CD14-positive monocyte (primary cell): ENCODE data around the gene ZSCAN5C. TPM values are rescaled to one million over a fixed set of nuclear protein-coding genes. Genes with fewer than 3 reads are reported as not detected.
"Not testable (repeated sequence)": the region's sequence is repeated elsewhere in the genome, so short reads cannot be mapped to it uniquely, and the experiment has no call there.

Experiments used
- DNase-seq, 3 donors: peaks; one replicate each; pipeline ENCODE4 v3.0.0-alpha.2; 2011 to 2022
- H2AFZ ChIP-seq: 2 replicates; pipeline ENCODE4 v1.6.0; 2012; ENCODE audit warnings: mild to moderate bottlenecking, low read depth, low read length, inconsistent platforms; ENCODE audit not compliant: insufficient read depth, poor library complexity, severe bottlenecking
- H3K27ac ChIP-seq, 2 donors: 1 replicate in 1 of 2; 2 replicates in 1 of 2; pipeline ENCODE4 v1.5.1; 2012 to 2013; ENCODE audit warnings: low read length in 2 of 2, control low read depth in 1 of 2, inconsistent platforms in 1 of 2, low read depth in 1 of 2, mild to moderate bottlenecking in 1 of 2
- H3K27me3 ChIP-seq, 2 donors: one replicate each; pipeline versions ENCODE4 v1.6.0 to v1.6.1; 2011 to 2013; ENCODE audit warnings: low read length in 2 of 2; ENCODE audit not compliant: control insufficient read depth in 2 of 2, insufficient read depth in 2 of 2
- H3K36me3 ChIP-seq, 2 donors: replicated peaks in 1 of 2; 1 replicate in 1 of 2; 2 replicates in 1 of 2; pipeline versions ENCODE4 v1.5.1 to v1.6.1; 2012 to 2013; ENCODE audit warnings: low read length in 2 of 2, control low read depth in 1 of 2, inconsistent platforms in 1 of 2, mild to moderate bottlenecking in 1 of 2; ENCODE audit not compliant: insufficient read depth in 2 of 2, control insufficient read depth in 1 of 2
- H3K4me1 ChIP-seq, 2 donors: 1 replicate in 1 of 2; 2 replicates in 1 of 2; pipeline versions ENCODE4 v1.5.1 to v1.6.1; 2012 to 2013; ENCODE audit warnings: low read length in 2 of 2, control low read depth in 1 of 2, inconsistent platforms in 1 of 2, mild to moderate bottlenecking in 1 of 2, moderate library complexity in 1 of 2; ENCODE audit not compliant: insufficient read depth in 2 of 2, control insufficient read depth in 1 of 2
- H3K4me2 ChIP-seq: replicated peaks from 2 replicates; pipeline ENCODE3; 2012; ENCODE audit warnings: low read length, moderate library complexity, mild to moderate bottlenecking; ENCODE audit not compliant: poor library complexity, severe bottlenecking; ENCODE audit errors: extremely low read depth
- H3K4me3 ChIP-seq, 3 experiments: fragments of 200-600 bp in 1 of 3; sonication (generic) in 1 of 3; replicated peaks in 1 of 3; 1 replicate in 2 of 3; 2 replicates in 1 of 3; pipeline ENCODE4 v1.5.1; 2011 to 2013; ENCODE audit warnings: low read length in 3 of 3, mild to moderate bottlenecking in 3 of 3, control low read depth in 2 of 3, low read depth in 2 of 3, inconsistent platforms in 1 of 3, moderate library complexity in 1 of 3
- H3K79me2 ChIP-seq: 2 replicates; pipeline ENCODE4 v1.6.0; 2012; ENCODE audit warnings: mild to moderate bottlenecking, control low read depth, inconsistent platforms, low read length, moderate library complexity; ENCODE audit not compliant: insufficient read depth
- H3K9ac ChIP-seq: 2 replicates; pipeline ENCODE4 v1.6.0; 2017; ENCODE audit warnings: low read length, mild to moderate bottlenecking; ENCODE audit not compliant: insufficient read depth, poor library complexity, severe bottlenecking
- H3K9me3 ChIP-seq, 2 donors: replicated peaks in 1 of 2; 1 replicate in 1 of 2; 2 replicates in 1 of 2; pipeline versions ENCODE4 v1.5.1 to v1.6.1; 2012 to 2013; ENCODE audit warnings: low read length in 2 of 2, control low read depth in 1 of 2; ENCODE audit not compliant: control insufficient read depth in 1 of 2, insufficient read depth in 1 of 2
- H4K20me1 ChIP-seq: 2 replicates; pipeline ENCODE4 v1.6.0; 2012; ENCODE audit warnings: mild to moderate bottlenecking, low read length, control low read depth, moderate library complexity; ENCODE audit not compliant: insufficient read depth
- H3K27ac Mint-ChIP-seq, 7 donors: one replicate each; pipeline ENCODE4 v1.8.0; 2020; ENCODE audit warnings: mild to moderate bottlenecking in 7 of 7, mixed read lengths in 7 of 7, moderate library complexity in 6 of 7, inconsistent platforms in 2 of 7
- H3K27me3 Mint-ChIP-seq, 3 donors: one replicate each; pipeline ENCODE4 v1.8.0; 2021 to 2022; ENCODE audit warnings: low read depth in 3 of 3, mild to moderate bottlenecking in 3 of 3, mixed read lengths in 3 of 3, moderate library complexity in 3 of 3, inconsistent platforms in 1 of 3
- H3K36me3 Mint-ChIP-seq, 2 donors: one replicate each; pipeline ENCODE4 v1.8.0; 2020; ENCODE audit warnings: mixed read lengths in 2 of 2, inconsistent platforms in 1 of 2, mild to moderate bottlenecking in 1 of 2
- H3K4me1 Mint-ChIP-seq: one replicate; pipeline ENCODE4 v1.8.0; 2020; ENCODE audit warnings: mild to moderate bottlenecking, mixed read lengths
- H3K4me3 Mint-ChIP-seq, 2 donors: one replicate each; pipeline ENCODE4 v1.8.0; 2020; ENCODE audit warnings: mild to moderate bottlenecking in 2 of 2, mixed read lengths in 2 of 2, moderate library complexity in 1 of 2
- H3K9me3 Mint-ChIP-seq, 7 donors: one replicate each; pipeline ENCODE4 v1.8.0; 2020 to 2022; ENCODE audit warnings: mixed read lengths in 7 of 7, mild to moderate bottlenecking in 6 of 7, moderate library complexity in 6 of 7, inconsistent platforms in 2 of 7
- CTCF ChIP-seq: fragments of 200-600 bp; IDR thresholded peaks from one replicate; pipeline ENCODE4 v1.8.0; 2022; ENCODE audit warnings: antibody characterized with exemption, mild to moderate bottlenecking
- WGBS: methylation state at CpG from one replicate; pipeline ENCODE4 v1.1.5; 2013; ENCODE audit warnings: missing lambda C conversion rate; ENCODE audit not compliant: insufficient coverage; 5-methylcytosine and 5-hydroxymethylcytosine counted together
- intact Hi-C, 2 donors: fragments of 100-400 bp; cut with micrococcal nuclease; formaldehyde crosslinking; loops; one replicate each; pipeline versions ENCODE4 v1.15.0 to v1.15.1; 2023
- polyA plus RNA-seq, 3 donors: library from polyadenylated mRNA; depleted of rRNA in 1 of 3; unstranded in 2 of 3; stranded (reverse) in 1 of 3; fragments of 300-500 nt in 2 of 3; fragments of >200 nt in 1 of 3; fragmentation: Illumina TruSeq in 2 of 3; gene quantifications; 1 replicate in 2 of 3; 2 replicates in 1 of 3; pipeline ENCODE4 v1.2.3, GENCODE V29; 2012 to 2021

The ZSCAN5C gene
- polyA plus RNA-seq, 3 donors = not detected

- H3K36me3 Mint-ChIP-seq = no peaks in the 10 kb centered on the region
- intact Hi-C loops = no loop called here
- 56% methylated on average over 5 of the region's 11 CpGs for WGBS
- no peaks in the 10 kb centered on the region for H3K4me1 ChIP-seq
- peak overlapping the region in 1 of 7 donors; percentile 72 for H3K27ac Mint-ChIP-seq
- no peak overlapping the region for H3K4me3 Mint-ChIP-seq
- no peak for DNase-seq
- no peak overlapping the region for H2AFZ ChIP-seq
- no peak for TF ChIP-seq CTCF
- no peak overlapping the region for H3K9ac ChIP-seq
- peaks cover 7 to 12% (median 8%) of the 10 kb centered on the region in 3 donors for H3K27me3 Mint-ChIP-seq
- H3K4me3 ChIP-seq = no peak overlapping the region
- no peak overlapping the region for H3K27ac ChIP-seq
- no peaks in the 10 kb centered on the region for H3K27me3 ChIP-seq
- no peaks in the 10 kb centered on the region for H3K79me2 ChIP-seq
- peaks cover 0 to 4% (median 0%) of the 10 kb centered on the region in 7 donors for H3K9me3 Mint-ChIP-seq
- no peaks in the 10 kb centered on the region for H3K9me3 ChIP-seq
- H3K36me3 ChIP-seq = no peaks in the 10 kb centered on the region
- H4K20me1 ChIP-seq = no peaks in the 10 kb centered on the region
- peaks cover 2% of the 10 kb centered on the region for H3K4me1 Mint-ChIP-seq
- H3K4me2 ChIP-seq = no peak overlapping the region
These were observed 27.5 kb upstream of the ZSCAN5C start for GRCh38 chr19:56174550-56174949.

GRCh38 chr19:56175861-56176307 is 26.2 kb upstream of the ZSCAN5C start, which contains the start of gene GALP:
GALP (plus strand) TSS chr19:56176008; CDS start chr19:56177109, 1,101 bp downstream.
- H3K27me3 ChIP-seq, H4K20me1 ChIP-seq, H3K4me1 Mint-ChIP-seq, intact Hi-C loops, H3K4me2 ChIP-seq, H3K27ac Mint-ChIP-seq, H3K27ac ChIP-seq, H3K9ac ChIP-seq, H3K36me3 Mint-ChIP-seq, H3K9me3 Mint-ChIP-seq, H3K4me1 ChIP-seq, H3K4me3 Mint-ChIP-seq, H2AFZ ChIP-seq, H3K79me2 ChIP-seq, H3K9me3 ChIP-seq, H3K36me3 ChIP-seq, DNase-seq, H3K4me3 ChIP-seq: not testable (repeated sequence)
- peaks cover 8 to 13% (median 9%) of the 10 kb centered on the region in 3 donors for H3K27me3 Mint-ChIP-seq
- 89% methylated on average over 13 of the region's 15 CpGs for WGBS

- DNase-seq, H4K20me1 ChIP-seq, H3K4me1 Mint-ChIP-seq, H3K27ac ChIP-seq, H3K4me1 ChIP-seq, H2AFZ ChIP-seq, H3K4me3 Mint-ChIP-seq, H3K4me2 ChIP-seq, H3K27me3 ChIP-seq, H3K27ac Mint-ChIP-seq, intact Hi-C loops, H3K79me2 ChIP-seq, H3K4me3 ChIP-seq, H3K9me3 ChIP-seq, H3K36me3 ChIP-seq, H3K9ac ChIP-seq, H3K36me3 Mint-ChIP-seq, H3K9me3 Mint-ChIP-seq: not testable (repeated sequence)
- WGBS = no CpG with 5 or more reads among the region's 11 CpGs
- H3K27me3 Mint-ChIP-seq = peaks cover 8 to 13% (median 10%) of the 10 kb centered on the region in 3 donors
These were observed 25.8 kb upstream of the ZSCAN5C start for GRCh38 chr19:56176310-56176709.
